ENCODE results near the gene REV1. TPM values are rescaled to one million over a fixed set of nuclear protein-coding genes. Genes with fewer than 3 reads are reported as not detected.

Gene REV1
- total and polyA plus RNA-seq, 2 donors (not counting 3 experiments of a cell fraction or from before 2014, with no cell fraction given) = 16.6 to 50.3 TPM

DNA sequence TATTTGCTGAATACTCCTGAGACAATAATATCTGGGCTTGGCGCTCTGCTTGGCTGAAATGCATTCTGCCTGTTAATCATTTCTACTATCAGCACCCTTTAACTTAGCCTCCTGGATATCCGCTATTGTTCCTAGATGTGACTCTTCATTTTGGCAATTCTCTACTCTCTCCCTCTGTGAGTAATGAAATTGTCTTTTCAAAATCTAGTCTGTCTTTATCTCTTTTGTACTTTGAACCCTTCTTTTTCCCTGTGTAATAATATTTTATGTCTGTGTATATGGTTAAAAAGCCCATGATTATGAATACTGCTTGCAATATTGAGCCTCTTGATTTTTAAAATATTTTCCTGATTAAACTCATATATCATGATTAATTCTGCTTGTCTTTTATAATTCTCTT, 6.2 kb upstream of the REV1 start:
- Histone ChIP-seq H3K9me1 (replicated peaks; ENCODE audit: control insufficient read depth, extremely low read depth, insufficient read depth, low read length) (no peaks in the 10 kb centered on the region), H2AFZ (ENCODE audit: low read depth, low read length) (no peak overlapping the region), H3K9me3 (replicated peaks; ENCODE audit: control insufficient read depth, insufficient read depth, low read length) (no peaks in the 10 kb centered on the region), H3K4me2 (ENCODE audit: insufficient read depth, low read length) (no peak overlapping the region), H3K9ac (replicated peaks; ENCODE audit: extremely low read depth, insufficient read depth, low read length) (no peak overlapping the region), H3K36me3 (ENCODE audit: control insufficient read depth in 2 of 2, extremely low read depth in 1 of 2, insufficient read depth in 2 of 2, low read length in 2 of 2) (no peaks in the 10 kb centered on the region), H3K4me1 (ENCODE audit: control insufficient read depth, extremely low read depth, insufficient read depth, low read length) (no peaks in the 10 kb centered on the region), H3K27ac (ENCODE audit: insufficient read depth, low read depth, low read length) (no peak overlapping the region), H3K4me3 (replicated peaks in 1 of 3; ENCODE audit: insufficient read depth in 1 of 3, low read depth in 1 of 3, low read length in 3 of 3) (no peak overlapping the region), H3K79me2 (ENCODE audit: control insufficient read depth, insufficient read depth, low read length) (no peaks in the 10 kb centered on the region), H4K20me1 (replicated peaks; ENCODE audit: control insufficient read depth, extremely low read depth, insufficient read depth, low read length) (no peaks in the 10 kb centered on the region), H3K27me3 (ENCODE audit: control insufficient read depth in 2 of 2, insufficient read depth in 2 of 2, low read length in 2 of 2) (peaks cover 16 to 20% of the 10 kb centered on the region in 2 experiments)
- DNase-seq (ENCODE audit: low read depth, low spot score) (no peak), FAIRE-seq (no peak)
- dilution Hi-C loops (cut with MboI; ENCODE audit: extremely low pct_ligation_motif_present, low sequenced_read_pairs) = no loop called here
- BruUV-seq (replicated peaks) = no TSS peak
- POLR2A ChIA-PET = no interaction called here
- CTCF ChIA-PET = interaction anchor here (2.1 kb wide), 1 partner anchor 92 kb away, joined by 4 read pairs; no protein-coding TSS in a partner anchor
- intact Hi-C loops (cut with micrococcal nuclease) = no loop called here
- no peak for TF ChIP-seq GATA2 (IDR thresholded peaks at IDR 0.05; ENCODE audit: insufficient read depth, insufficient read length, low read depth, low read length)
- TF ChIP-seq POLR2A (IDR thresholded peaks at IDR 0.05; ENCODE audit: low read depth, low read length) = no peak
- TF ChIP-seq EZH2 (IDR thresholded peaks at IDR 0.05; ENCODE audit: borderline replicate concordance, low read depth, low read length, severe bottlenecking) = no peak
- TF ChIP-seq POLR2AphosphoS5 (IDR thresholded peaks at IDR 0.05; ENCODE audit: insufficient read depth, low read depth, low read length) = no peak
- no peak for TF ChIP-seq FOS (IDR thresholded peaks at IDR 0.05; ENCODE audit: borderline replicate concordance, insufficient read depth, low read length)
- no peak for TF ChIP-seq MYC (IDR thresholded peaks at IDR 0.05; ENCODE audit: low read depth, low read length)
- TF ChIP-seq, protein P1, sequence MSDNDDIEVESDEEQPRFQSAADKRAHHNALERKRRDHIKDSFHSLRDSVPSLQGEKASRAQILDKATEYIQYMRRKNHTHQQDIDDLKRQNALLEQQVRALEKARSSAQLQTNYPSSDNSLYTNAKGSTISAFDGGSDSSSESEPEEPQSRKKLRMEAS (IDR thresholded peaks at IDR 0.05; ENCODE audit: insufficient read depth, insufficient read length) = no peak
- no peak for TF ChIP-seq JUN (IDR thresholded peaks at IDR 0.05; ENCODE audit: borderline replicate concordance, insufficient read depth, insufficient read length, low read depth)
- TF ChIP-seq, protein P2, sequence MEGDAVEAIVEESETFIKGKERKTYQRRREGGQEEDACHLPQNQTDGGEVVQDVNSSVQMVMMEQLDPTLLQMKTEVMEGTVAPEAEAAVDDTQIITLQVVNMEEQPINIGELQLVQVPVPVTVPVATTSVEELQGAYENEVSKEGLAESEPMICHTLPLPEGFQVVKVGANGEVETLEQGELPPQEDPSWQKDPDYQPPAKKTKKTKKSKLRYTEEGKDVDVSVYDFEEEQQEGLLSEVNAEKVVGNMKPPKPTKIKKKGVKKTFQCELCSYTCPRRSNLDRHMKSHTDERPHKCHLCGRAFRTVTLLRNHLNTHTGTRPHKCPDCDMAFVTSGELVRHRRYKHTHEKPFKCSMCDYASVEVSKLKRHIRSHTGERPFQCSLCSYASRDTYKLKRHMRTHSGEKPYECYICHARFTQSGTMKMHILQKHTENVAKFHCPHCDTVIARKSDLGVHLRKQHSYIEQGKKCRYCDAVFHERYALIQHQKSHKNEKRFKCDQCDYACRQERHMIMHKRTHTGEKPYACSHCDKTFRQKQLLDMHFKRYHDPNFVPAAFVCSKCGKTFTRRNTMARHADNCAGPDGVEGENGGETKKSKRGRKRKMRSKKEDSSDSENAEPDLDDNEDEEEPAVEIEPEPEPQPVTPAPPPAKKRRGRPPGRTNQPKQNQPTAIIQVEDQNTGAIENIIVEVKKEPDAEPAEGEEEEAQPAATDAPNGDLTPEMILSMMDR (IDR thresholded peaks at IDR 0.05; ENCODE audit: extremely low read depth in 1 of 2, insufficient read depth in 1 of 2, low read depth in 1 of 2, low read length in 2 of 2) = no peak
